HG03565 (cell line): ENCODE data around the gene ENO2.

Source experiments
- ATAC-seq: cut with Tn5 transposase; IDR thresholded peaks from one replicate; pipeline ENCODE4 v1.9.1; 2021; ENCODE audit warnings: mild to moderate bottlenecking, moderate library complexity; ENCODE audit not compliant: unreplicated experiment

ENO2 gene

GRCh38 chr12:6946920-6947374, 32.6 kb downstream of the ENO2 start:
- no peak for ATAC-seq

- no peak for ATAC-seq
Observed at GRCh38 chr12:6947615-6948014, 33.2 kb downstream of the ENO2 start.

GRCh38 chr12:6948873-6949594, 34.7 kb downstream of the ENO2 start:
- no peak for ATAC-seq

- no peak for ATAC-seq
Observed at GRCh38 chr12:6950401-6950801, 36.0 kb downstream of the ENO2 start.

GRCh38 chr12:6950811-6951540, 36.6 kb downstream of the ENO2 start, which contains the start of gene PTPN6:
PTPN6 (plus strand) TSS chr12:6951356; CDS start chr12:6951513, 157 bp downstream.
- no peak for ATAC-seq

- no peak for ATAC-seq
Observed at GRCh38 chr12:6951551-6952120, 37.3 kb downstream of the ENO2 start.

- ATAC-seq: no peak
Observed at GRCh38 chr12:6952121-6952862, 37.9 kb downstream of the ENO2 start.

- ATAC-seq: no peak
Observed at GRCh38 chr12:6952863-6953441, 38.6 kb downstream of the ENO2 start.

- ATAC-seq: peak; percentile 41
Observed at GRCh38 chr12:6953442-6954315, 39.3 kb downstream of the ENO2 start.

- ATAC-seq: no peak
Observed at GRCh38 chr12:6954316-6955107, 40.1 kb downstream of the ENO2 start.

- ATAC-seq: no peak
Observed at GRCh38 chr12:6955108-6956020, 41.0 kb downstream of the ENO2 start.

GRCh38 chr12:6956021-6956727, 41.8 kb downstream of the ENO2 start:
- no peak for ATAC-seq

- ATAC-seq: no peak
Observed at GRCh38 chr12:6957151-6957701, 42.8 kb downstream of the ENO2 start.

- no peak for ATAC-seq
Observed at GRCh38 chr12:6957741-6958608, 43.6 kb downstream of the ENO2 start.

GRCh38 chr12:6958609-6959057, 44.3 kb downstream of the ENO2 start:
- ATAC-seq: no peak
